Measurements from ENCODE around the gene IGSF9B.

IGSF9B gene

GRCh38 chr11:133983660-133984316, 27.0 kb upstream of the IGSF9B start:
- DNase-seq (ENCODE audit: low read depth in 2 of 2), result no peak

GRCh38 chr11:133982876-133983275, 26.1 kb upstream of the IGSF9B start:
- no peak for DNase-seq (ENCODE audit: low read depth in 2 of 2)

GRCh38 chr11:133982151-133982550, 25.4 kb upstream of the IGSF9B start:
- DNase-seq (ENCODE audit: low read depth in 2 of 2), result no peak

- DNase-seq (ENCODE audit: low read depth in 2 of 2), result no peak
Measured at GRCh38 chr11:133981156-133981555, 24.4 kb upstream of the IGSF9B start.

GRCh38 chr11:133980665-133981064, 23.9 kb upstream of the IGSF9B start:
- DNase-seq (ENCODE audit: low read depth in 2 of 2), result no peak

- no peak for DNase-seq (ENCODE audit: low read depth in 2 of 2)
Measured at GRCh38 chr11:133978794-133979193, 22.0 kb upstream of the IGSF9B start.

GRCh38 chr11:133977067-133977677, 20.4 kb upstream of the IGSF9B start:
- no peak for DNase-seq (ENCODE audit: low read depth in 2 of 2)

GRCh38 chr11:133975488-133975849, 18.7 kb upstream of the IGSF9B start:
- DNase-seq (ENCODE audit: low read depth in 2 of 2), result no peak

- DNase-seq (ENCODE audit: low read depth in 2 of 2), result no peak
Measured at GRCh38 chr11:133974836-133975487, 18.2 kb upstream of the IGSF9B start.

GRCh38 chr11:133971881-133972280, 15.1 kb upstream of the IGSF9B start:
- no peak for DNase-seq (ENCODE audit: low read depth in 2 of 2)

- DNase-seq (ENCODE audit: low read depth in 2 of 2), result no peak
Measured at GRCh38 chr11:133969112-133969511, 12.3 kb upstream of the IGSF9B start.

- DNase-seq (ENCODE audit: low read depth in 2 of 2), result no peak
Measured at GRCh38 chr11:133968300-133968699, 11.5 kb upstream of the IGSF9B start.

GRCh38 chr11:133967599-133968238, 11.0 kb upstream of the IGSF9B start:
- no peak for DNase-seq (ENCODE audit: low read depth in 2 of 2)

- peak; percentile 59 to 64 for DNase-seq (ENCODE audit: low read depth in 2 of 2)
Measured at GRCh38 chr11:133966921-133967598, 10.3 kb upstream of the IGSF9B start.

GRCh38 chr11:133966172-133966651, 9.4 kb upstream of the IGSF9B start:
- no peak for DNase-seq (ENCODE audit: low read depth in 2 of 2)

- no peak for DNase-seq (ENCODE audit: low read depth in 2 of 2)
Measured at GRCh38 chr11:133965031-133965601, 8.3 kb upstream of the IGSF9B start.

GRCh38 chr11:133964356-133964755, 7.6 kb upstream of the IGSF9B start:
- DNase-seq (ENCODE audit: low read depth in 2 of 2), result no peak

GRCh38 chr11:133961890-133962289, 5.1 kb upstream of the IGSF9B start:
- DNase-seq (ENCODE audit: low read depth in 2 of 2), result no peak

- no peak for DNase-seq (ENCODE audit: low read depth in 2 of 2)
Measured at GRCh38 chr11:133957900-133958299, 1.1 kb upstream of the IGSF9B start.

GRCh38 chr11:133955945-133956421, 785 bp downstream of the IGSF9B start:
- DNase-seq (ENCODE audit: low read depth in 2 of 2), result no peak

GRCh38 chr11:133955081-133955891, 1.5 kb downstream of the IGSF9B start:
- DNase-seq (ENCODE audit: low read depth in 2 of 2), result no peak
